ENCODE results near the gene KANK2. TPM values are rescaled to one million over a fixed set of nuclear protein-coding genes. Genes with fewer than 3 reads are reported as not detected.

The KANK2 gene
- total and polyA plus RNA-seq, 2 of the 13 experiments (the other 11 are each of a cell fraction or from before 2014, with no cell fraction given): 5.7 to 12.9 TPM

DNA sequence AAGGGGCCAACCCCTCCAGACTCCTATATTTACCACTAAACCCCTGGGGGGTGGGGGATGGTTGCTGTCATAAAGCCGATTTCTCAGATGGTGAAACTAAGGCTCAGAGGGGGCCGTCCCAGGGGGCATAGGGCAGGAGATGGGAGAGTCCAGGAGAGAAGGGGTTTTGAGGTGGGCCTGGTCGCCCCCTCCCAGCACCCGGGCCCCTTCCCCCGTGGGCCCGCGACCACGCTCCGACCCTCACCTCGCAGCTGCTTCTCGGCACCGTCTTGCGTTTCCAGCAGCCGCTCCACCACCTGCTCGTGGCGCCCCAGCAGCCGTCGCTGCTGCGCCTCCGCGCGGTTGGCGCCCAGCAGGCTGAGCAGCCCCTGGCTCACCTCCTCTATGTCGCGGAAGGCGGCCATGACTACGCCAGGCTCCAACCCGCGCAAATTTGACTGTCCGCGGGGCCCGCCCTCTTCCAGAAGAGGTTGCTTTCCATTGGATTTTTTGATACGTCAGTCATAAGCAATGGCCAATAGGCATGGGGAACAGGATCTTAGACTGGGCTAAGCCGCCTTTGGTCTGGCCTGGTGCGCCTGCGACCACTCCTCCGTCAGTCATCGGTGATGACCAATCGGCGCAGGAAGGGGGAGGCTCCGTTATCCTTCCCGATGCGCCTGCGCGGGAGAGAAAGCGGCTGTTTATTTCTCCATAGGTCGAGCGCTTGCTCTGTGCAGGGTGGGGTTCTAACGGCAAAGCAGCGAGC lies 41.8 kb downstream of the KANK2 start, which contains the start of gene SPC24 (continued):
- TF ChIP-seq, protein P1, sequence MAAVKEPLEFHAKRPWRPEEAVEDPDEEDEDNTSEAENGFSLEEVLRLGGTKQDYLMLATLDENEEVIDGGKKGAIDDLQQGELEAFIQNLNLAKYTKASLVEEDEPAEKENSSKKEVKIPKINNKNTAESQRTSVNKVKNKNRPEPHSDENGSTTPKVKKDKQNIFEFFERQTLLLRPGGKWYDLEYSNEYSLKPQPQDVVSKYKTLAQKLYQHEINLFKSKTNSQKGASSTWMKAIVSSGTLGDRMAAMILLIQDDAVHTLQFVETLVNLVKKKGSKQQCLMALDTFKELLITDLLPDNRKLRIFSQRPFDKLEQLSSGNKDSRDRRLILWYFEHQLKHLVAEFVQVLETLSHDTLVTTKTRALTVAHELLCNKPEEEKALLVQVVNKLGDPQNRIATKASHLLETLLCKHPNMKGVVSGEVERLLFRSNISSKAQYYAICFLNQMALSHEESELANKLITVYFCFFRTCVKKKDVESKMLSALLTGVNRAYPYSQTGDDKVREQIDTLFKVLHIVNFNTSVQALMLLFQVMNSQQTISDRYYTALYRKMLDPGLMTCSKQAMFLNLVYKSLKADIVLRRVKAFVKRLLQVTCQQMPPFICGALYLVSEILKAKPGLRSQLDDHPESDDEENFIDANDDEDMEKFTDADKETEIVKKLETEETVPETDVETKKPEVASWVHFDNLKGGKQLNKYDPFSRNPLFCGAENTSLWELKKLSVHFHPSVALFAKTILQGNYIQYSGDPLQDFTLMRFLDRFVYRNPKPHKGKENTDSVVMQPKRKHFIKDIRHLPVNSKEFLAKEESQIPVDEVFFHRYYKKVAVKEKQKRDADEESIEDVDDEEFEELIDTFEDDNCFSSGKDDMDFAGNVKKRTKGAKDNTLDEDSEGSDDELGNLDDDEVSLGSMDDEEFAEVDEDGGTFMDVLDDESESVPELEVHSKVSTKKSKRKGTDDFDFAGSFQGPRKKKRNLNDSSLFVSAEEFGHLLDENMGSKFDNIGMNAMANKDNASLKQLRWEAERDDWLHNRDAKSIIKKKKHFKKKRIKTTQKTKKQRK (IDR thresholded peaks at IDR 0.05; ENCODE audit: low read length): peak; percentile 56; the same call in 1 of the 2 replicates
- no peak for TF ChIP-seq ZNF597 (CRISPR knock-in tag; IDR thresholded peaks at IDR 0.05)
- no peak for TF ChIP-seq GATA4 (IDR thresholded peaks at IDR 0.05; ENCODE audit: borderline replicate concordance, low read depth)
- no peak for TF ChIP-seq ELF4 (CRISPR knock-in tag; IDR thresholded peaks at IDR 0.05; ENCODE audit: borderline replicate concordance)
- TF ChIP-seq, protein P2, sequence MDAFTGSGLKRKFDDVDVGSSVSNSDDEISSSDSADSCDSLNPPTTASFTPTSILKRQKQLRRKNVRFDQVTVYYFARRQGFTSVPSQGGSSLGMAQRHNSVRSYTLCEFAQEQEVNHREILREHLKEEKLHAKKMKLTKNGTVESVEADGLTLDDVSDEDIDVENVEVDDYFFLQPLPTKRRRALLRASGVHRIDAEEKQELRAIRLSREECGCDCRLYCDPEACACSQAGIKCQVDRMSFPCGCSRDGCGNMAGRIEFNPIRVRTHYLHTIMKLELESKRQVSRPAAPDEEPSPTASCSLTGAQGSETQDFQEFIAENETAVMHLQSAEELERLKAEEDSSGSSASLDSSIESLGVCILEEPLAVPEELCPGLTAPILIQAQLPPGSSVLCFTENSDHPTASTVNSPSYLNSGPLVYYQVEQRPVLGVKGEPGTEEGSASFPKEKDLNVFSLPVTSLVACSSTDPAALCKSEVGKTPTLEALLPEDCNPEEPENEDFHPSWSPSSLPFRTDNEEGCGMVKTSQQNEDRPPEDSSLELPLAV (CRISPR knock-in tag; conservative IDR thresholded peaks at IDR 0.05; ENCODE audit: low read depth): no peak
- TF ChIP-seq TAF15 (IDR thresholded peaks at IDR 0.05; ENCODE audit: low read depth, low read length, poor library complexity, severe bottlenecking): no peak
- TF ChIP-seq MIER2 (CRISPR knock-in tag; IDR thresholded peaks at IDR 0.05): no peak
- no peak for TF ChIP-seq AGO1 (IDR thresholded peaks at IDR 0.05; ENCODE audit: low read depth, low read length, poor library complexity, severe bottlenecking)
- TF ChIP-seq ZNF350 (CRISPR knock-in tag; IDR thresholded peaks at IDR 0.05; ENCODE audit: borderline replicate concordance, low read depth): 0 out of 2 replicates have a peak, but pooled peaks have one; percentile 42
- TF ChIP-seq, protein P3, sequence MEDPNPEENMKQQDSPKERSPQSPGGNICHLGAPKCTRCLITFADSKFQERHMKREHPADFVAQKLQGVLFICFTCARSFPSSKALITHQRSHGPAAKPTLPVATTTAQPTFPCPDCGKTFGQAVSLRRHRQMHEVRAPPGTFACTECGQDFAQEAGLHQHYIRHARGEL (CRISPR knock-in tag; IDR thresholded peaks at IDR 0.05): no peak
- no peak for TF ChIP-seq SUZ12 (IDR thresholded peaks at IDR 0.05; ENCODE audit: low read depth, low read length)
- no peak for TF ChIP-seq PAWR (CRISPR knock-in tag; IDR thresholded peaks at IDR 0.05; ENCODE audit: borderline replicate concordance)
- TF ChIP-seq ZNF598 (CRISPR knock-in tag; IDR thresholded peaks at IDR 0.05; ENCODE audit: borderline replicate concordance): no peak
- TF ChIP-seq TBX3 (IDR thresholded peaks at IDR 0.05; ENCODE audit: borderline replicate concordance): no peak
- peak; percentile 4 for TF ChIP-seq IKZF4 (CRISPR knock-in tag; IDR thresholded peaks at IDR 0.05; ENCODE audit: borderline replicate concordance, low read depth, not compliant biosample characterization)
- TF ChIP-seq, protein P4, sequence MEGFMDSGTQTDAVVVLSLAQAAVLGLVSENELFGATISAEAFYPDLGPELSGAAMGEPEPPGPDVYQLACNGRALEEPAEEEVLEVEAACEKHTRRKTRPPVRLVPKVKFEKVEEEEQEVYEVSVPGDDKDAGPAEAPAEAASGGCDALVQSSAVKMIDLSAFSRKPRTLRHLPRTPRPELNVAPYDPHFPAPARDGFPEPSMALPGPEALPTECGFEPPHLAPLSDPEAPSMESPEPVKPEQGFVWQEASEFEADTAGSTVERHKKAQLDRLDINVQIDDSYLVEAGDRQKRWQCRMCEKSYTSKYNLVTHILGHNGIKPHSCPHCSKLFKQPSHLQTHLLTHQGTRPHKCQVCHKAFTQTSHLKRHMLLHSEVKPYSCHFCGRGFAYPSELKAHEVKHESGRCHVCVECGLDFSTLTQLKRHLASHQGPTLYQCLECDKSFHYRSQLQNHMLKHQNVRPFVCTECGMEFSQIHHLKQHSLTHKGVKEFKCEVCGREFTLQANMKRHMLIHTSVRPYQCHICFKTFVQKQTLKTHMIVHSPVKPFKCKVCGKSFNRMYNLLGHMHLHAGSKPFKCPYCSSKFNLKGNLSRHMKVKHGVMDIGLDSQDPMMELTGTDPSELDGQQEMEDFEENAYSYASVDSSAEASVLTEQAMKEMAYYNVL (CRISPR knock-in tag; IDR thresholded peaks at IDR 0.05; ENCODE audit: borderline replicate concordance): no peak
- no peak for TF ChIP-seq ZBTB42 (CRISPR knock-in tag; IDR thresholded peaks at IDR 0.05)
- 0 out of 2 replicates have a peak, but pooled peaks have one; percentile 6 for TF ChIP-seq CEBPG (CRISPR knock-in tag; IDR thresholded peaks at IDR 0.05)
- TF ChIP-seq NBN (conservative IDR thresholded peaks at IDR 0.05): no peak

Measured in HepG2 (cell line).